Tibial artery (tissue), 4 donors: Measurements from ENCODE around the gene RB1.
A peak's percentile ranks its signal among the peaks of the same experiment; 100 is the strongest.

Source experiments
- DNase-seq, 2 donors: peaks; one replicate each; pipeline ENCODE4 v3.0.0-alpha.2; 2019
- H3K27ac ChIP-seq, 2 donors: fragments of 200-600 bp; sonication (generic) in 1 of 2; 1 replicate in 1 of 2; 2 replicates in 1 of 2; pipeline ENCODE4 v1.5.1; 2018 to 2019; ENCODE audit warnings: mild to moderate bottlenecking in 1 of 2
- H3K27me3 ChIP-seq, 2 donors: fragments of 200-600 bp; sonication (generic) in 1 of 2; one replicate each; pipeline versions ENCODE4 v1.5.1 to v1.6.0; 2016 to 2019
- H3K36me3 ChIP-seq, 3 donors: fragments of 200-600 bp; sonication (generic) in 2 of 3; one replicate each; pipeline ENCODE4 v1.5.1; 2016 to 2019; ENCODE audit warnings: mild to moderate bottlenecking in 2 of 3
- H3K4me1 ChIP-seq, 4 donors: fragments of 200-600 bp; sonication (generic) in 2 of 4; 1 replicate in 3 of 4; 2 replicates in 1 of 4; pipeline ENCODE4 v1.5.1; 2016 to 2019
- H3K4me3 ChIP-seq, 2 donors: fragments of 200-600 bp; sonication (generic) in 1 of 2; 1 replicate in 1 of 2; 2 replicates in 1 of 2; pipeline ENCODE4 v1.5.1; 2018 to 2019; ENCODE audit warnings: mild to moderate bottlenecking in 2 of 2
- H3K9me3 ChIP-seq, 3 donors: fragments of 200-600 bp; sonication (generic) in 1 of 3; one replicate each; pipeline ENCODE4 v1.5.1; 2016 to 2019
- intact Hi-C: fragments of 100-400 bp; cut with DNase I; formaldehyde crosslinking; loops from one replicate; pipeline ENCODE4 v1.15.0; 2023; ENCODE audit warnings: low total_unique reads
- TF ChIP-seq, protein P1 (sequence below), 2 experiments: fragments of 200-600 bp in 1 of 2; fragments of 450-650 bp in 1 of 2; IDR thresholded peaks; one replicate each; pipeline ENCODE4 v1.5.1; 2017 to 2019; ENCODE audit warnings: antibody characterized with exemption in 2 of 2, mild to moderate bottlenecking in 1 of 2, moderate library complexity in 1 of 2

RB1 gene

DNA sequence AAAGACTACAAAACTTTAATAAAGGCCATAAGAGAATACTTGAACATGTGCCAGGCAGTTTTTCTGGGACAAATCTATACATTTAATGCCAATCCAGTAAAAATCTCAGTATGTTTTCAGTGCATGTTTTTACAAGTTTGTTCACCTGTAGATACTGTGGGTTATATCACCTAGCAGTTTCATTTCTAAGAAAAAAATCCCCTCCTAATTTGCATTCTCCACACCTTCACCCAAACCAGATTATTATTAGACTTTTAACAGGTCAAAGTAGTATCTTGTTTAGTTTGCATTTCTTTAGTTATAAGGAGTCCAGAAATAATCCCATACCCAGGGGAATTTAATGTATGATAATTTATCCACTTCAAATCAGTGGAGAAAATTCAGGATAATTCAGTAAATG is 126.3 kb downstream of the RB1 start:
- intact Hi-C loops, result no loop called here
- peaks cover 0 to 49% (median 14%) of the 10 kb centered on the region in 4 donors for H3K4me1 ChIP-seq
- TF ChIP-seq, protein P1, sequence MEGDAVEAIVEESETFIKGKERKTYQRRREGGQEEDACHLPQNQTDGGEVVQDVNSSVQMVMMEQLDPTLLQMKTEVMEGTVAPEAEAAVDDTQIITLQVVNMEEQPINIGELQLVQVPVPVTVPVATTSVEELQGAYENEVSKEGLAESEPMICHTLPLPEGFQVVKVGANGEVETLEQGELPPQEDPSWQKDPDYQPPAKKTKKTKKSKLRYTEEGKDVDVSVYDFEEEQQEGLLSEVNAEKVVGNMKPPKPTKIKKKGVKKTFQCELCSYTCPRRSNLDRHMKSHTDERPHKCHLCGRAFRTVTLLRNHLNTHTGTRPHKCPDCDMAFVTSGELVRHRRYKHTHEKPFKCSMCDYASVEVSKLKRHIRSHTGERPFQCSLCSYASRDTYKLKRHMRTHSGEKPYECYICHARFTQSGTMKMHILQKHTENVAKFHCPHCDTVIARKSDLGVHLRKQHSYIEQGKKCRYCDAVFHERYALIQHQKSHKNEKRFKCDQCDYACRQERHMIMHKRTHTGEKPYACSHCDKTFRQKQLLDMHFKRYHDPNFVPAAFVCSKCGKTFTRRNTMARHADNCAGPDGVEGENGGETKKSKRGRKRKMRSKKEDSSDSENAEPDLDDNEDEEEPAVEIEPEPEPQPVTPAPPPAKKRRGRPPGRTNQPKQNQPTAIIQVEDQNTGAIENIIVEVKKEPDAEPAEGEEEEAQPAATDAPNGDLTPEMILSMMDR (IDR thresholded peaks at IDR 0.05), result no peak
- H3K36me3 ChIP-seq, result peaks cover 0 to 5% (median 0%) of the 10 kb centered on the region in 3 donors
- no peak overlapping the region for H3K4me3 ChIP-seq
- H3K9me3 ChIP-seq, result no peaks in the 10 kb centered on the region
- no peak for DNase-seq
- H3K27me3 ChIP-seq, result no peaks in the 10 kb centered on the region
- peak overlapping the region in 1 of 2 donors; percentile 56 for H3K27ac ChIP-seq

DNA sequence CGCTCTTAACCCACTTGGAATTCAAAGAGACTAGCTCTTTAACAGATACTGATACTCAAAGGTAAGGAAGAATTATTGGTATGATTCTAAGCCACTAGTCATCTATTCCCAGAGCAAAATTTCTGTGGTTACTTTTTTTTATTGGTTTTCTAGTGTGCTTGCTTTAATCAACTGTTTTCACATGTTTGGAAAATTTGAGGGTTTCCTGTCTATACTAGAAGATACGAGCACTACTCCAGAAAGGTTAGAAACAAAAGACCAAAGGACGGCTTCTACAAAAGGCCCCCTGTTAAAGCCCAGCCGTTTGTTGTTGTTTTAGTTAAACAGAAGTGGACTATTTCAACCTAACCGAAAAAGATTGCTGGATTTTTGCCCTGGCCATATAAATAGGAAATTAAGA is 127.9 kb downstream of the RB1 start:
- Histone ChIP-seq H3K4me1 (peaks cover 0 to 56% (median 16%) of the 10 kb centered on the region in 4 donors), H3K9me3 (no peaks in the 10 kb centered on the region), H3K4me3 (no peak overlapping the region), H3K36me3 (peaks cover 0 to 5% (median 0%) of the 10 kb centered on the region in 3 donors), H3K27me3 (no peaks in the 10 kb centered on the region), H3K27ac (peak overlapping the region; percentile 56 to 63)
- TF ChIP-seq, protein P1 (IDR thresholded peaks at IDR 0.05), result no peak
- no peak for DNase-seq
- intact Hi-C loops, result no loop called here

- peak overlapping the region; percentile 56 to 63 for H3K27ac ChIP-seq
- H3K9me3 ChIP-seq, result no peaks in the 10 kb centered on the region
- no peaks in the 10 kb centered on the region for H3K27me3 ChIP-seq
- no peak for DNase-seq
- intact Hi-C loops, result no loop called here
- no peaks in the 10 kb centered on the region for H3K36me3 ChIP-seq
- TF ChIP-seq, protein P1 (IDR thresholded peaks at IDR 0.05), result no peak
- no peak overlapping the region for H3K4me3 ChIP-seq
- peaks cover 0 to 62% (median 23%) of the 10 kb centered on the region in 4 donors for H3K4me1 ChIP-seq
Observed at GRCh38 chr13:48431987-48432615, 128.6 kb downstream of the RB1 start.

- H3K4me3 ChIP-seq, result no peak overlapping the region
- TF ChIP-seq, protein P1 (IDR thresholded peaks at IDR 0.05), result no peak
- no peak for DNase-seq
- no peaks in the 10 kb centered on the region for H3K9me3 ChIP-seq
- peak overlapping the region in 1 of 2 donors; percentile 18 for H3K27ac ChIP-seq
- H3K4me1 ChIP-seq, result peaks cover 0 to 70% (median 28%) of the 10 kb centered on the region in 4 donors
- no peaks in the 10 kb centered on the region for H3K27me3 ChIP-seq
- no peaks in the 10 kb centered on the region for H3K36me3 ChIP-seq
- intact Hi-C loops, result no loop called here
Observed at GRCh38 chr13:48434200-48434599, 130.6 kb downstream of the RB1 start.

DNA sequence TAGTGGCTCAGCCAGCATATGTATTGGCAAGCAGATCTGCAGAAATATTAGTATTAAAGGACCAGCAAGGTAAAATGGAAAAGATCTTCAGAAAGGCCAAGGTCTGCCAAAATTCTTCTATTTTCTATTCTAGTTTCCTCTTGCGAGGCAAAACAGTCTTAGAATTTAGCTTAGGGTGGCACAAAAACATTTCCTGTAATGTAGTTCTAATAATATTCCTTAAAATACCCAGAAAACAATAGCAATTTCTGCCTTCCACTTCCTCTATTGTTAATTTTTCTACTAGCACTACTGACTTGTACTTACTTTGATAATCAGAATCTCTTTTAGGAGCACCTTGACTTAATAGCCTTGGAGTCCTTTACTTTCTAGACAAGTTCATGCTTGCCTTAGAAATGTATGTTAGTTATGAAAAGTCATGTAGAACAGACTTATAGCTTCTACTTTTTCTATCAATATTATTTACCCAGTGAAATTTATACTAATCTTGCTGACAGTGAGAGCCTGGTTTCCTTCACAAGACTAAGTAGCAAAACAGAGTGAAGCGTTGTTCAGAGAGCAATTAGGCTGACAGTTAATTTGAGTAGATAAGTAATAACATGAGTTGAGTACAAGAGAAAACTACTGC is 133.2 kb downstream of the RB1 start:
- Histone ChIP-seq H3K36me3 (no peaks in the 10 kb centered on the region), H3K27ac (peak overlapping the region; percentile 68 to 72), H3K4me3 (no peak overlapping the region), H3K27me3 (no peaks in the 10 kb centered on the region), H3K9me3 (no peaks in the 10 kb centered on the region), H3K4me1 (peaks cover 0 to 51% (median 19%) of the 10 kb centered on the region in 4 donors)
- TF ChIP-seq, protein P1 (IDR thresholded peaks at IDR 0.05), result no peak
- DNase-seq, result no peak
- intact Hi-C loops, result no loop called here
